Stimulated activated CD4-positive, alpha-beta T cell treated with anti-CD3 and anti-CD28 coated beads, TNF-alpha, amount 100 ng/mL, for 48 hours (primary cell): ENCODE results near the gene CLDN9.

Experiments used
- DNase-seq, 3 donors: peaks; one replicate each; pipeline ENCODE4 v3.0.0-alpha.2; 2020; ENCODE audit warnings: low read depth in 3 of 3

CLDN9 gene

GRCh38 chr16:3019594-3020246 lies 7.0 kb downstream of the CLDN9 start:
- DNase-seq, result no peak

GRCh38 chr16:3020247-3020603 lies 7.5 kb downstream of the CLDN9 start, which contains the start of gene TNFRSF12A:
Gene TNFRSF12A, plus strand, starts transcription at chr16:3020368. Its CDS starts 30 bp downstream, at chr16:3020398.
- peak in 1 of 3 donors; percentile 38 for DNase-seq

- DNase-seq, result peak in 1 of 3 donors; percentile 22
Observed at GRCh38 chr16:3020604-3021448, 8.1 kb downstream of the CLDN9 start.

- peak; percentile 76 to 91 (median 88) for DNase-seq
Observed at GRCh38 chr16:3021449-3022207, 8.9 kb downstream of the CLDN9 start.

GRCh38 chr16:3022208-3022683 lies 9.5 kb downstream of the CLDN9 start:
- peak; percentile 72 to 92 (median 86) for DNase-seq

GRCh38 chr16:3022684-3023414 lies 10.1 kb downstream of the CLDN9 start:
- no peak for DNase-seq

GRCh38 chr16:3023415-3023668 lies 10.6 kb downstream of the CLDN9 start:
- DNase-seq, result no peak

DNA sequence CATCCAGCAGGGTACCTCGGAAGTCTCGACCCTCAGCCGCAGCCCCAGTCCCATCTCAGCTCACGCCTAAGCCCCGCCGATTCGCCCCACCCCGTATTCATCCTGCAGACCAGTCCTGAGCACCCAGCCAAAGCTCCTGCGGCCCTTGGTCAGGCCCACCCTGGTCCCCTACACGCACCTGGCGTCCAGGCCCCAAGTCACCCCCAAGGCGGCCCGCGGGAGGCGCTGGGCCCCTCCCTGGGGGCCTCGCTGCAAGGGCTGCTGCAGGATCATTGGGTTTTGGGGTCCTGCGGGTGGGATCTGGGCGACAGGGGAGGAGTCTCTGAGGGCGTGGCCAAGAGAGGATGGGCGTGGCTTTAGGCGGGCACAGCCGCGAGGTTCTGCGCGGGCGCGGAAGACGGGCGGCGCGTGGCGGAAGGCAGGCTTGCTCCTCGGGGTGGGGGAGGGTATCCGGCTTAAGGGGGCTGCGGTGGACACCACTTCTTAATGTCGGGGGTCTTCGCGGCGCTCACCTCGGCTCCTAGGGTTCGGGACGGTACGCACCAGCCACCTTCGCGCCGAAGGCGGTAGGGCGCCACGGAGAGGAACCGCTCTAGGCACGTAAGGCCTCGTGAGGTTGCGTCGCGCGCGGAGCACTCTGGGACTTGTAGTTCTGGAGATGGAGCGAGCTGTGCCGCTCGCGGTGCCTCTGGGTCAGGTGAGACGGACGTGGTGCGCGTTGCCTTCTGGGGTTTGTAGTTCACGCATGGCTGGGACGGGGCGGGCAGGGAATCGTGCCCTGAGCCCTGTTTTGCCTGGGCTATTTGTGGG lies 11.2 kb downstream of the CLDN9 start, which contains the start of the genes HCFC1R1 and THOC6:
TSS of gene HCFC1R1 (minus strand) at position 274 of the 810 bp plus-strand sequence. CDS start at position 273, 1 bp downstream.
TSS of gene THOC6 (plus strand) at position 367 of the 810 bp plus-strand sequence. CDS start at position 659, 292 bp downstream.
- DNase-seq, result peak; percentile 92 to 93 (median 92)

DNA sequence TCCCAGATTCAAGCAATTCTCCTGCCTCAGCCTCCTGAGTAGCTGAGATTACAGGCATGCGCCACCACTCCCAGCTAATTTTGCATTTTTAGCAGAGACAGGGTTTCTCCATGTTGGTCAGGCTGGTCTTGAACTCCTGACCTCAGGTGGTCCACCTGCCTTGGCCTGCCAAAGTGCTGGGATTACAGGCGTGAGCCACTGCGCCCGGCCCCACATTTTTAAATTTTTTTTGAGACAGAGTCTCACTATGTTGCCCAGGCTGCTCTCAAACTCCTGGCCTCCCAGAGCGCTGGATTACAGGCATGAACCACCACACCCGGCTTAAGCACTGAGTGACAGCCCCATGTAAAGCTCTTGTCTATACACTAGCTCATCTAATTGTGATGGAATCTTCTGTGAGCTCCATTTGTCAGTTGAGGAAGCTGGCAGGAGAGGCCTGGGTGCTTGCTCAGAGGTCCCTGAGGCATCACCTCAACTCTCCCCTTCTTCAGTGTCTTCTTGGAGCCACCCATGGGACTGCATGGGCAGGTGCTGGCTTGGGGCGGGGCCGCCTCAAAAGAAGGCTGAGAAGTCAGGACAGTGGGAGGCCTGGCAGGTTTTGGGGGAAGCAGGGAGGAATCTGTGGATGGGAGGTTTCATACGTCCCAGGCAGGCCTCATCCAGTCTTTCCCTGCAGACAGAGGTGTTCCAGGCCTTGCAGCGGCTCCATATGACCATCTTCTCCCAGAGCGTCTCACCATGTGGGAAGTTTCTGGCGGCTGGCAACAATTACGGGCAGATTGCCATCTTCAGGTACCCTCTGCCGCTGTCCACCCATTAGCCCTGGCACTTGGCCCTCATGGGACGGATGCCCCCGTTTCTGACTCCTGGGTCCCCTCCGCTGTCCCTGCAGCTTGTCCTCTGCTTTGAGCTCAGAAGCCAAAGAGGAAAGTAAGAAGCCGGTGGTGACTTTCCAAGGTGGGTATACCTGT lies 12.6 kb downstream of the CLDN9 start:
- DNase-seq, result no peak

- DNase-seq, result no peak
Observed at GRCh38 chr16:3026003-3026378, 13.3 kb downstream of the CLDN9 start.

DNA sequence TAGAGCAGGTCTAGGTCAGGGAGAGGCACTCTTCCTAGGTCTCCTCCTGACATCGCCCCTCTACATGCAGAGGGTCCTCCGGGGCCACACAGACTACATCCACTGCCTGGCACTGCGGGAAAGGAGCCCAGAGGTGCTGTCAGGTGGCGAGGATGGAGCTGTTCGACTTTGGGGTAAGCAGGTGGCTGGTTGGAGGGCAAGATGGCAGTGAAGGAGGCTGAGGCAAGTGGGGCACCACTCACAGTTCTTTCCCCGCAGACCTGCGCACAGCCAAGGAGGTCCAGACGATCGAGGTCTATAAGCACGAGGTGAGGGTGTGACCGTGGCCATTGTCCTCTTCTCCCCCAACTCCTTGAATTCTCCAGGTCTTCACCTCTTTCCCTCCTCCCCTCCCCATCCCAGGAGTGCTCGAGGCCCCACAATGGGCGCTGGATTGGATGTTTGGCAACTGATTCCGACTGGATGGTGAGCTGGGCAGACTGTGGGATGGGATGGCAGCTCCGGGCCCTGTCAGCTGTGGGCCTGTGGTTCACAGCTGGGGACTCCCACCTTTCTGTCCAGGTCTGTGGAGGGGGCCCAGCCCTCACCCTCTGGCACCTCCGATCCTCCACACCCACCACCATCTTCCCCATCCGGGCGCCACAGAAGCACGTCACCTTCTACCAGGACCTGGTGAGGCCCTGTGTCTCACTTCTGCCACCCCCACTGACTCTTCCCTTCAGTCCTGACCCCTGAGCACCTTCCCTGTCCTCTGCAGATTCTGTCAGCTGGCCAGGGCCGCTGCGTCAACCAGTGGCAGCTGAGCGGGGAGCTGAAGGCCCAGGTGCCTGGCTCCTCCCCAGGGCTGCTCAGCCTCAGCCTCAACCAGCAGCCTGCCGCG lies 14.1 kb downstream of the CLDN9 start:
- DNase-seq, result no peak

DNA sequence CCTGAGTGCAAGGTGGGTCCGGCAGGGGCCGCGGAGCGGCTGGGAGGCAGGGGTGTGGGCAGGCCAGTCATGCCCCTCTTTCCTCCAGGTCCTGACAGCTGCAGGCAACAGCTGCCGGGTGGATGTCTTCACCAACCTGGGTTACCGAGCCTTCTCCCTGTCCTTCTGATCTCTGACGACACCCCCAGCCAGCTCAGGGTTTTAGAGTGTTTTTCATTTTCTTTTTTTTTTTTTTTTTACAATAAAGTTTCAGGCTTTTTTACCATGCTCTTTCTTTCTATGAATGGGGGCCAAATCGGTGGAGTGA lies 14.7 kb downstream of the CLDN9 start:
- no peak for DNase-seq

- DNase-seq, result peak; percentile 77 to 90 (median 83)
Observed at GRCh38 chr16:3027983-3028715, 15.4 kb downstream of the CLDN9 start.

DNA sequence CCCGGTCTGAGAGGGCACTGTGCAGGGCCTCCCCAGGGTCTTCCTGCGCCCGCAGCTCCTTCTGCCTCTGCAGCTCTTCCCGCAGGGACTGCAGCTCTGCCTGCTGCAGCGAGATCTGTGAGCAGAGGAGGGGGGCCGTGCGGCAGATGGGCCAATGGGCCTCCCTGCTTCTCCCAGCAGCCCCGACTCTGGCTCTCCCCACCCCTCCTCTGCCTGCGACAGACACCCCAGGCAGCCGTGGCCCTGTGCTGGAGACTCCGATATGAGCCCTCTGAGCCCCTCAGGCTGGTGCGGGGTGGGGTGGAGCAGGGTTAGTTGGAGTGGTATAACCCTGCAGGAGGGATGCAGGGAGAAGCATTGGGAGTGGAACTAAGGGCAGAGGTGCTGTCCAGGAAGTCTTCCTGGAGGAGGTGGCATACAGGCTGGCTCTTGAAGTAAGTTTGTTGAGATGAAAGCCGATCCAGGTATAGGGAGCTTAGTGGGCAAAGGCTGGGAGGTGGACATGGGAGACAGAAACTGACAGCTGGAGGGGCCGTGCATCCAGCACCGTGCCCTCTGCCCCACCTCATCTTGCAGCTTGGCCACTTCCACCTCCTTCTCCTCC lies 16.1 kb downstream of the CLDN9 start:
- DNase-seq, result no peak

DNA sequence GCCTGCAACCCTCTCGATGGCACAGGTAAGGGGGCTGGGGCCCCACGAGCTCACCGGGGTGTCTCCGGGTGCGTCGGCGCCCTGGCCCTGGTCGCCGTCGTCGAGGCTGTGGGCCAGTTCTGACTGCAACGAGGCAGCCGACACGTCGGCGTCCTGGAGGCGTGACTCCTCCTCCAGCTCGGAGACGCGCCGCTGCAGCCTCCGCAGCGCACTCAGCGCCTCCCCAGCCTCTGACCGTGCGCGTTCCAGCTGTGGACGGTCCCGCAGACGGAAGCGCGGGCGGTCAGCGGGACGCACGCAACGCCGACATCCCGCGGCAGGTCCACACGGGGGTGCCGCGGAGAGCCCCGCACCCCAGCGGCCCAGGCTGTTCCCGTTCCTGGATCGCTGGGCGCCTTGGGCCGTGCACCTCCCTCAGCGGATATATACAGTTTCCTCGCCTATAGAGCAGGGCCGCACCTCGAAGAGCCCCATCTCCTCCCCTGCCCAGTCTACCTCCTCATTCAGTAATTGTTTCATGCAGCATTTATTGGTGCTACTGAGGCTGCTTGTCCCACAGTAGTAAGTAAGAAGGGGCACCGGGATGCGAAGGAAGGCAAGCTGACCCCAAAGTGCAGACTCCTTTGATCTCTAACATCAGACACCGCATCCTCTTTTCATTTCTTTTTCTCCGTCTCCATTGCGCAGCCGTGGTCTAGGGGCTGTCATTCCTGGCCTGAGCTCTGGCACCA lies 16.9 kb downstream of the CLDN9 start:
- DNase-seq, result peak in 1 of 3 donors; percentile 29
